NK-92 (cell line): ENCODE results near the gene RNASEH2A.

Experiments used
- DNase-seq: peaks from one replicate; lab custom pipeline; 2025; ENCODE audit not compliant: unreplicated experiment; lab: John Stamatoyannopoulos, UW

The RNASEH2A gene

DNA sequence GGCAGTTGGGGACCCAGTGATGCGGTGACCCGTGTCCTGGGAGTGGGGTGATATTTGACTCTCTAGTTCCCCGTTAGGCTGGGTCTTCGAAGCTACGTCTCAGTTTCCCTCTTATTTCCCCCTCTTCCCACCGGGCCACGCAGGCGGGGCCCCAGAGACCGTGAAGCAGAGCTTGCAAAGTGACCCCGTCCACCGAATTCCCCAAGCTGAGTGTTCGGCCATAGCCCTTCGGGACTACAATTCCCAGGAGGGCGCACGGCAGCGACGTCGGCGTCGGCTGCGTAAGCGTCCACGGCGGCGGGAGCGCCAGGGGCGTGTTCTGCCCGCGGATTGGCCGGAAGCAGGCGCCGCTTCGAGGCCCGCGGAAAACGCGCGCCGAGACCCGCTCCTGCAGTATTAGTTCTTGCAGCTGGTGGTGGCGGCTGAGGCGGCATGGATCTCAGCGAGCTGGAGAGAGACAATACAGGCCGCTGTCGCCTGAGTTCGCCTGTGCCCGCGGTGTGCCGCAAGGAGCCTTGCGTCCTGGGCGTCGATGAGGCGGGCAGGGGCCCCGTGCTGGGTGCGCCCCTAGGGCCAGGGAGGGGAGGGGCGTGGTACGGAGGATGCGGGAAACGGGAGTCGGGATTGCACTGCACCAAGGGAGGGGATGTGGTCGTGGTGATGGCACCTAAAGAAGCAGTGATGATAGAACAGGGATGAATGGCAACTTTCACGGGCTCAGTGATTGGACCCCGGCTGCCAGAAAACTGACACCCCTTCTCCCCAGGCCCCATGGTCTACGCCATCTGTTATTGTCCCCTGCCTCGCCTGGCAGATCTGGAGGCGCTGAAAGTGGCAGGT is at the start of gene RNASEH2A:
RNASEH2A (plus strand) TSS at position 343 of the 840 bp plus-strand sequence; CDS start at position 433, 90 bp downstream.
- DNase-seq, result no peak

DNA sequence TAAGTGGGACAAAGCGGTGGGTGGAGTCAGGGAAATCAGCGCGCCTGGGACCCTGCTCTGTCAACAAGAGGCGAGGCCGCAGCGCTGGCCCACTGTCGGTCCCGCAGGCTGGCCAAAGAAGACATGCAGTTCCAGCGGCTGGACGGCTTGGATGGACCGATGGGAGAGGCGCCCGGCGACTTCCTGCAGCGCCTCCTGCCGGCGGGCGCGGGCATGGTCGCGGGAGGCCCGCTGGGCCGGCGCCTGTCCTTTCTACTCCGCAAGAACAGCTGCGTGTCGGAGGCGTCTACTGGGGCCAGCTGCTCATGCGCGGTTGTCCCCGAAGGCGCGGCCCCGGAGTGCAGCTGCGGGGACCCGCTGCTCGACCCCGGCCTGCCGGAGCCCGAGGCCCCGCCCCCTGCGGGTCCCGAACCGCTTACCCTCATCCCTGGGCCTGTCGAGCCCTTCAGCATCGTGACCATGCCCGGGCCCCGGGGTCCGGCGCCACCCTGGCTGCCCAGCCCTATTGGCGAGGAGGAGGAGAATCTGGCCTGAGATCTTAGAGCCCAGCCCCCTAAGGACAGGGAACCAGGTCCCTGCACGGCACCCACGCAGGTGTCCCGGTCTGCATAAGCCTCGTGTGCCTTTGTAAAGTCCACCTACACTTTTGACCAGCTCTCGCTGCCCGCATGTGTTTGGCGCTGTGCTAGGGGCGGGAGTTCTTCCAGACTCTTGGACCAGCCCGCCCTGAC is 48.7 kb upstream of the RNASEH2A start:
- DNase-seq, result no peak

DNA sequence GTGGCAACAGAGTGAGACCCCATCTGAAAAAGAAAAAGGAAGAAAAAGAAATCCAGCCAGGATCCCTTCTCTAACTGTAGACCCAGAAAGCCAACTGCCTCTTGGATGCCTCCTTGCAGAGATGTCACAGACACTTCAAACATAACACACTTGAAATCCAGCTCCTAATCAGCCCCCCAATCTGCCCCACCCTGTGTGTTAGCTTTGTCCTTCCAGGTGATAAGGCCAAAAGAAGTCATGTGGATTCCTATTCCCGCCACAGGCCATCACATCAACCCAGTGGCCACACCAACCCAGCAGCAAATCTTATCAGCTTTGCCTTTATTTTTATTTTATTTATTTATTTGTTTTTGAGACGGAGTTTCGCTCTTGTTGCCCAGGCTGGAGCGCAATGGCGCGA is 46.7 kb upstream of the RNASEH2A start:
- no peak for DNase-seq

DNA sequence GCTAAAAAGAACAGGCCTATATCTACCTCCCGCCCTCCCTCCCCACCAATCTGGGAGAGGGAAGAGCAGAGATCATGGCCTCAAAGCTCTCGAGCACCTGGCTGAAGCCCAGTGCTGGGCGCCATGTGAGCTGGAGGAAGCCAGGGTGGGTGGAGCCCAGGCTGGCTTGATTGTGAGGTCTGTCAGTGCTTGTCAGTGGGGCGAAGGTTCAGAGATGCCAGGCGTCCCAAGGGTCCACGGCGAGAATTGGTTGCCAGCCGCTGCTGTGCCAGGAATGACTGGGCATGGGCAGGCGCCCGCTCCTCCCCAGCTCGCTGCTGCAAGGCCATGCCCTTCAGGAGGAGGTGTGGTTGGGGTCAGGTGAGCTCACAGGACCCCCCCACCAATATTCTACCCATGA is 43.3 kb upstream of the RNASEH2A start:
- DNase-seq, result no peak

DNA sequence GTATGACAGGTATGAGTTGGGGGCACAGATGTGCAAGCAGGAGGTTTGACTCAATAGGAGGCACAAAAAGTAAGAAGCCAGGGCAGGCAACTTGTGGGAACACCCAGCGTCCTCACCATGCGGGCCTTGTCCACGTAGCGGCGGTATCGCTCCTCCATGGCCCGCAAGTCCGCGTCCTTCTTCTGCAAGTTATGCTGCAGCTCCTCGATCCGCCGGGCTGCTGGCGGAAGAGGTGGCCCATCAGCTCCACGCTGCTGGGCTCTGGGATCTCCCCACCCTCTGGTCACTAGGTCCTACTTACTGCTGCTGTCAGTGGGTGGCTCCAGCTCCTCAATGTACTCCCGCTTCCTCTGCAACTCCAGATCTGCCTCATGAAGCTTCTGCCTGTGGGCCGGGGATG is 41.7 kb upstream of the RNASEH2A start:
- no peak for DNase-seq

DNA sequence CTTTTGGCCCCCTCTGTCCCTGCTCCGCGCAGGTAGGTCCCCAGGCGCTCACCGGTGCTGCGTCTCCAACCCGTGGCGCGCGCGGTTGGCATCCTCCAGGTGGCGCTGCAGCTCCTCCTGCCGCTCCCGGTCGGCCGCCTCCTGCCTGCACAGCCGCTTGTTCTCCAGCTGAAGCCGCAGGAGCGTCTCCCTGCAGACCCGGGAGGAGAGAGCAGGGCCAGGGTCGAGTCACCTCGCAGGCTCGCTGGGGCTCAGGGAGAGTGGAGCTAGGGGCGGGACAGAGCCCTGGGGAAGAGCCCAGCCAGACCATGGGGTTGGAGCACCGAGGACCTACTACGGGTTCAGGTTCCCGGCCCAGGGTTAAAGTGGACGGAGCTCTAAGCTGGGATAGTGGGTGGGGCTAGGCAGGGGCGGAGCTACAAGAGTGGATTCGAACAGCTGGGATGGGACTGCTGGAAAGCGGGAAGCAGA is 40.3 kb upstream of the RNASEH2A start:
- no peak for DNase-seq

DNA sequence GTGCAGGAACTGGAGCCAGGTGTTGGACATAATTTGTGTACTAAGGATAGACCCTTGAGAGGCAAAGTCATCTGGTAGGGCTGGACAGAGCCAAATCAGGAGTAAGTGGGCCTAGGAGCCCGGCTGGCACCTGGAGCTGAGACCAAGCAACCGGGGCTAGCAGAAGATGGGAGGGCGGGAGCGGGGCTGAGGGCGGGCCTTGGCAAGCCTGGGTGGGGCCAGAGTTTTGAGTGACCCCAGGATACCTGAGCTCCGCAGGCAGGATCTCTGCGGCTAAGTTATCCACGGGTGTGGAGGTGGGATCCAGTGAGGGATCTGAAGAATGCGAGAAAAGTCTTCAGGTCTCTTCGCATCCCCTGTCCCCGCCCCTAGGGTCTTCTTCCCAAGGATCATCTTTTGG is 39.2 kb upstream of the RNASEH2A start:
- no peak for DNase-seq

DNA sequence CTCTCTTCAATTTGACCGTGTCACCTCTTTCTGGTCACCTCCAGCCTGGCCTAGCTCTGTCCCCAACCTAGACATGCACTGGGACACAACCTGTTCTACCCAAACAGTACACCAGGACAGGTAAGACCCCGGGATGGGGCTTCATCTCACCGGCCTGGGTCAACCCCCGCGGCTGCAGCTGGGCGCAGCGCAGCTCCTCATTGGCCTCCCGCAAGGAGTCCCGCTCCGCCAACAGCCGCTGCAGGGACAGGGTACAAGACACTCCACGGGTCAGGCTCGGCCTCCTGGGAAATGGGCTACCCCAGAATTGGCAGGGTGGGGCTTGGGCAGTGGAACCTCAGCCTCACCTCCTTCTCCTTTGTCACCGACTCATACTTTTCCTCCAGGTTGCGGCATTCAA is 38.7 kb upstream of the RNASEH2A start:
- DNase-seq, result no peak

DNA sequence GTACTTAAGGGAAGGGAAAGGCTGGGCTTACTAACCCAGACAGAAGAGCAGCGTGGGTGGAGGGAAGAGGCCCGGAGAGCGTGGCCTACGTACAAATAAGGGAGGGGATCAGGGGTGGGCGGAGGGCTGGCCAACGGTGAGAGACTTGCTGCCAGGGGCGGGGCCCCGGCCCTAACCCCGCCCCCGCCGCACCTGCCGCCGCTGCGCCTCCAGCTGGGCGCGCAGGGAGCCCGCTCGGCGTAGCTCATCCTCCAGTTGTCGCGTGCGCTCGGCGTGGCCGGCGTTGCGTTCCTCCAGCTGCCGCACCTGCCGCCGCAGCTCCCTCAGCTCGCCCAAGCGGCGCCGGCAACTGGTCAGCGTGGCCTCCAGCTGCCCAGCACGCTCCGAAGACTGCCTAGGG is 36.7 kb upstream of the RNASEH2A start:
- DNase-seq, result no peak

DNA sequence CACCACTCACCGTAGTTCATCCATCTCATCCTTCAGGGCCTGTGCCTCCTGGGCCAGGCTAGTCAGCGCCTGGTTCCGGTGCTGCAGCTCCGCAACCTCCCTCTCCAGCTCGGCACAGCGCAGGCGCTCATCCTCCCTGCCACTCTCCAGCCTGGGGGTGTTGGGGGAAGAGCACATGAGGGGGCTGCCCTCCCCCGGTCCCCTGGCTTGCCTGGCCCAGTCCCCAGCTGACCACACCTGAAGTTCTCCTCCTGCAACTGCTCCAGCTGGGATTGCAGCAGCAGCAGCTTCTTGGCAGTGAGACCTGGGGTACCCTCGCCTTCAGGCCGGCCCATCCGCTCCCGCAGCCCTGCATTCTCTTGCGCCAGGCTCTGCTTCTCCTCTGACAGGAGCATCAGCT is 35.5 kb upstream of the RNASEH2A start:
- no peak for DNase-seq

DNA sequence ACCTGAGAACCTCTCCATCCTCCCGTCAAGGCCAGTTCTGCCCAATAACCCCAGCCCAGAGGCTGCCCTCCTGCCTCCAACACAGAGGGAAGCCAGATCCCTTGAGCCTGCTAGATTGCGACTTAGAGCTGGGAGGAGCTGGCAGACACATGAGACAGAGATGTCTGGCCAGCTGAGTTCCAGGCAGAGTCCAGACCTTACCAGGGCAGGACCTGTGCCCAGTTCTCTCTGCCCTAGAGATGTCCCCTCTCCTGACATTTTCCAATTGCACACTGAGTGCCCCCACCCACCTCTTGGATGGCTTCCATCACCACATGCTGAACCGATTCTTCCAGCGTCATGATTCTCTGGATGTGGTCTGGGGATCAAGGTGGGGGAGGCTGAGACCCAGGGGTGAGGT is 34.1 kb upstream of the RNASEH2A start:
- no peak for DNase-seq

DNA sequence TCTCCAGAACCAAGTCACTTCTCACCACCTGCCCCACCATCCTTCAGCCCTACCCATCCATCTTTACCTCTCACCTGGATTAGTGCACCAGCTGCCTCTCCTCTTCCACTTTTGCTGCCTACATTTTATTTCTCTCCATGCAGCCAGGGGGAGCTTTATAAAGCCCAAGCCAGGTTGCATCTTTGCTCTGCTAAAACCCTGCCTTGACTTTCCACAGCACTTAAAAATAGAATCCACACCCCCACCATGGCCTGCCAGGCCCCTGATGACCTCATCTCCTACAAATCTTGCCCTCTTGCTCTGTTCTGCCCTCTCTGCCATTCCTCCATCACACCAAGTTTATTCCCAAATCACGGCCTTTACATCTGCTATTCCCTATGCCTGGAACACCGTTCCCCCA is 32.8 kb upstream of the RNASEH2A start:
- DNase-seq, result no peak

DNA sequence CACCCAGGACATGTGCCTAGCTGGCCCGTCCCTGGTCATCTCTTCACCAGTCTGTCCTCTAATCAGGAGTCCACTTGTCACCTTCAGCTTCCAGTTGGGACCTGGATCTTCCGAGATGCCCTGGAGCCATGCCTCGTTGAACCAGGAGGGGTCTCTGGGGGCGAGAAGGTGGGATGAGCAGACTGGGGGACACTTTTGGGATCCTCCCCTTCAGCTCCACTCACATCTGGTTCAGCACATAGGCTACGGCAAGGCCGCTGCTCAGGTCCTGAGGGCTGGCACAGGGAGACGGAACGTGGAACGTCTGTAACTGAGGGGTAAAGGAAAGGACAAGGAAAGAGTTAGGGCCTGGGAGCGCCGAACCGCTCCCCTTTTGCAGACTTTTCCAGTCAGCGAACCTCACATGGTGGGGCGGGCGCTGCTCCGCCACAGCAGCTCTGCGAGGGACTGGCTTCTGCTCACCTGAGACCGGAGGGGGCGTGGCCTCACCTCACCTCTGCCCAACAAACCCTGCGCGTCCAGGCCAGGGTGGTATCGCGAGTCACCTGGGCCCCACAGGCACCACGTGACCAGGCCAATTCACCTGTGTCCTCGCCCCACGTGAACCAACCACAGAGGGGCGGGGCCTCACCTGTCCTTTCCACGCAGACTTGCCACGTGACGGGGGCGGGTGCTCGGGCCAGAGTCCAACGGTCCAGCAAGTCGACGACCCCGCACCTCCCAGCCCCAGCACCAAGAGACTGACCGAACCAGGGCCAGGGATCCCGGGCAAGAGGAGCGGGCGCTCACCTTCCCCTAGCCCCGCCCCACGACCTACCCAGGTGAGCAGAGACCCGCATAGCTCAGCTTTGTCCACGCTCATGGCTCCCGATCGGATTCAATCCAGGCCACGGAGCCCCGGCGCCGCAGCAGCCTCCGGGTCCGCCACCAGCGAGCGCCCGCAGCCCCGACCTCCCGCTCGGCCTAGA is 31.5 kb upstream of the RNASEH2A start, which contains the start of gene HOOK2:
HOOK2 (minus strand) TSS at position 965 of the 968 bp plus-strand sequence; CDS start at position 862, 103 bp downstream.
- DNase-seq, result no peak

DNA sequence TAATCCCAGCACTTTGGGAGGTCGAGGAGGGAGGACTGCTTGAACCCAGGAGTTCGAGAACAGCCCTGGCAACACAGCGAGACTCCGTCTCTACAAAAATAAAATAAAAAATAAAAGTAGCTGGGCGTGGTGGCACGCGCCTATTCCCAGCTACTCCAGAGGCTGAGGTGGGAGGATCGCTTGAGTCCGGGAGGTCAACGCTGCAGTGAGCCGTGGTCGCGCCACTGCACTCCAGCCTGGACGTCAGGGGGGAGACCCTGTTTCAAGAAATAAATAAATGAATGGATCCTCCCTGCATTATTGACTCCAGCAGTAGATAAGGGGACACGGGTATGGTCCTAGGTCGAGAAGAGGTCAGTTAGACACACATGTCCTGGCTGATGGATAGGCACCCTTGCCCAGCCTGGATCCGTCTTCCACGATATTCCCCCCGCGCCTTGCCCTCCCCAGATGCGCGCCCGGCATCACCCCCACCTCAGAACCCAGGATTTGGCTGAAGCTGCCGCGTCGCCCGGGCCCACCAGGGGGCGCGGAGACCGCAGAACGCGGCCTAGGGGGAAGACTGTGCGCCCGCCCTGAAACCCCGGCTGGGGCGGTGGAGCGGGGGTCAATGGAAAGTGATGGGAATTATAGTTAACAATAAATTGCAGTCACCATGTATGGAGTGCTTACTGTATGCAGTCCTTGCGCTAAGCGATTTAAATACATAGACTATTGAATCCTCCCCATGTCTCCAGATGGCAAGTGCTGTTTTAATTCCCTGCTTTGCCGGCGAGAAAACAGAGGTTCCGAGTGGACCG is 29.0 kb upstream of the RNASEH2A start:
- no peak for DNase-seq

DNA sequence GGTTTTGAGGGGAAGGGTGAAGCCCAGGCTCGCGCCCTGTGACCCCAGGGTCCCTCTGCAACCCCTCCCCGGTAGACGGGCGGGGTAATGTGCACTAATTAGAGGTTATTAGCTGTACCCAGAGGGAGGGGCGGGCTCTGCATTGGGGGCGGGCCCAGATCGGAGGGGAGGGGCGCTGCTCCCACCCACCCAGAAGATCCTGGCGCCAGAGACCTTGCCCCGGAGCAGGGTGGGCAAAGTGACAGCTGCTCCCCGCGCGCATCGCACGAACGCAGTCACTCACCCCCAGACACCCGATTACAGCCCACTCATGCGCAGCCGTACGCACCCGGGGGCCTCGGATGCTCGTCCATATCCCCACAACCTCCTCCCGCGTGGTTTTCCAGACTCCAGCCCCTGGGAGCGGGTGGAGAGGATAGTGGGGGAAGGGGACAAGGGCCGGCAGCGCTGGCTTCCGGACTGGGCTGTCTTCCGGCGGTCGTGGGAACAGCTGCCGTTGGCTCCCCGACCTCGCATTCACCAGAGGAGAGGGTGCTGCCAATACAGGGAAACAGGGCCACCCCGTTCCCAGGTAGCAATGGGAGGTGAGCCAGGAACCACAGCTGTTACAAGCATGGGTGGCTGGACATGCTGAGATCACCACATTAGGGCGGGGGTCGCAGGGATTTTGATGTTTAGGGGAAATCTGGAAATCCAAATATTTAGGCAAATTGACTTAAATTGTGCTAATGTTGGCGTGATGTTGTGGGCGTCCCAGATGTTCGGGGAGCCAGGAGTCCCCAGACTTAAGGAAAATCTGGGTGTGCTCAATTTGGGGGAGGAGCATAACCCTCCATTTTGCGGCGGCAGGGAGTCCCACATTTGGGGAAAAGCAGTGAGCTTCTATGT is 28.1 kb upstream of the RNASEH2A start:
- DNase-seq, result no peak

DNA sequence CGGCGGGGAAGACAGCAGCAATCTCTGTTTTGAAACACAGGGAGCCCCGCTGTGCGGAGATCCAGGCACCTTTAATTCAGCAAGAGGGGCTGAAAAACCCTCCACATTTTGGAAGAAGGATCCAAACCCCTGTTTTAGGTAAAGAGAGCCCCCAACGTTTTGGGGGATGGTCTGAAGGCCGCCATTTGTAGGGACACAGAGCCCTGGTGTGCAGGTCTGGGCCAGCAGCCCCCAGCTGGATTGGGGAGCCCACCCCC is 27.6 kb upstream of the RNASEH2A start:
- DNase-seq, result no peak

DNA sequence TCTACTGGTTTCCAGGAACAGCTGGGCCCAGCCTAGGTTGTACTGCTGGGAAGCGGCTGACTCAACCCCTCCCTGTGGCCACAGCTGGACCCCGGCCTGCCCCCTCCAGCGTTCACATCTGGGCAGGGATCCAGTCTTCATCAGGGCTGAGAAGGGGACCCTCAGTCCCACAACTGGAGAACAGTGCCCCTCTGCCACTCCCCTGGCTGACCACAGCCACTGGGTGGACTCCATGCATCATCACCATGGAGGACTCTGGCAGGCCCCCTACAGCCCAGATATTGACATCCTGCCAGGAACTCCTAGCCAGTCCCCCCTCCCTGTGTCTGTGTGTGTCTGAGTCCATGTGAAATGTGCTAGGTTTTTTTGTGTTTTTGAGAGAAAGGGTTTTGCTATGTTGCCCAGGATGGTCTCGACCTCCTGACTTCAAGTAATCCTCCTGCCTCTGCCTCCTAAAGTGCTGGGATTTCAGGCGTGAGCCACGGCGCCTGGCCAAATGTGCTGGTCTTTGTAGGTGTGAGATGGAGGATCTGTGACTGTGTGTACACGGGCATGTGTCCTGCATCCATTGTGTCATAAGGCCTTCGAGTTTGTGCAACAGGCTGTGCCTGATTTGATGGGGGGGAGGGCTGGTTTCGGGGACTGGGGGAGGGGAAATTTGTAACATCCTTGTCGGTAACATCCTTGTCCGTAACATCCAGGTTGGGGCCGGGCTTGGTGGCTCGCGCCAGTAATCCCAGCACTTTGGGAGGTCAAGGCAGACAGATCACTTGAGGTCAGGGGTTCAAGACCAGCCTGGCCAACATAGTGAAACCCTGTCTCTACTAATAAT is 27.0 kb upstream of the RNASEH2A start:
- DNase-seq, result no peak

DNA sequence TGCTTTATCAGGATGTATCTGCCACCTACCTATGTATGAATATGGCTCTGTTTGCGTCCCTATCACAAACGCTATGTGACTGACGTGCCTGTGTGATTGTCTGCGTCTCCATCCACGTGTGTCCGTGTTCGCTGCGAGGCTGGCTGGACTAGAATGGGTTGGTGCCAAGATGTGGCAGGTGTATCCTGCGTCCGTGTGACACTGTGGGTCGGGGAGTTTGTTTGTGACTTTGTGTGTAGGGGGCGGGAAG is 24.3 kb upstream of the RNASEH2A start:
- DNase-seq, result no peak
